Activated CD4-positive, CD25-positive, alpha-beta regulatory T cell treated with anti-CD3 and anti-CD28 coated beads, Interleukin-2, amount 50 U/mL, for 72 hours (primary cell): ENCODE measurements around the gene KCNQ5.
"Not testable (repeated sequence)": the region's sequence is repeated elsewhere in the genome, so short reads cannot be mapped to it uniquely, and the experiment has no call there.

Experiments used
- DNase-seq: peaks from one replicate; pipeline ENCODE4 v3.0.0; 2021

Gene KCNQ5

DNA sequence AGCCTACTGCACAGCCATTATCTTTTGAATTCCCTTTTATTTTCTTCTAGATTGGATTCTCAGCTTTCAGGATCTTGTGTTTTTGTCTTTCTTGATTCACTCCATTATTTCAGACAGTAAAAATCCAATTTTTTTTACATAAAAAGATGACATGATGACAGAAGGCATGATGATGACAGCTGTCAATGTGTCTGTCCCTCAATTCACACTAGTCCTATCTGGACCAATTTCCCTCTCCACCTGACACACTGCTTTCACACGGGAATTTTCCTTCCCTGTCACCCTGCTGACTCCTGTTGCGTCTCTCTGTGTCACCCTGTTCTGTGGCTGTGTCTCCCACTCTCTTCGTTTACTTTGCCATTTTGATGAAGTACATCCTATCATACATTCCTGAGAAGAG lies 529.9 kb downstream of the KCNQ5 start:
- no peak for DNase-seq

DNA sequence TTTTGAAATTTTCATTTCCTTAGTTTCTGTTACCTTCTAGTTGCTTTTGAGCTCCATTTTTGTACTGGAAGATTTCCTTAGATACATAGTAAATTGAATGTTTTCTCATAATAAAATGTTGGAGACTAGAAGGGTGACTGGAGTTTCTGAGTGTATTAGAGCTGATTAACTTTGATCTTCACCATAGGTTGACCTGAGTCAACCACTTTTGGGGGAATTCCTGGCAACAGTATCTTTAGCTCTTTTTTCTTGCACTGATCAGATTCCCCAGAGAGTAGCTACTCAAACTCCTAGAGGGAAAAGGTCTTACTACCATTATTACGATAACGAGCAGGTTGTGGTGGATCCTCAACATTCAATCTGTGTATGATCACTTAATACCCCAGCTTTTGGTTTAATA lies 530.7 kb downstream of the KCNQ5 start:
- DNase-seq: no peak

DNA sequence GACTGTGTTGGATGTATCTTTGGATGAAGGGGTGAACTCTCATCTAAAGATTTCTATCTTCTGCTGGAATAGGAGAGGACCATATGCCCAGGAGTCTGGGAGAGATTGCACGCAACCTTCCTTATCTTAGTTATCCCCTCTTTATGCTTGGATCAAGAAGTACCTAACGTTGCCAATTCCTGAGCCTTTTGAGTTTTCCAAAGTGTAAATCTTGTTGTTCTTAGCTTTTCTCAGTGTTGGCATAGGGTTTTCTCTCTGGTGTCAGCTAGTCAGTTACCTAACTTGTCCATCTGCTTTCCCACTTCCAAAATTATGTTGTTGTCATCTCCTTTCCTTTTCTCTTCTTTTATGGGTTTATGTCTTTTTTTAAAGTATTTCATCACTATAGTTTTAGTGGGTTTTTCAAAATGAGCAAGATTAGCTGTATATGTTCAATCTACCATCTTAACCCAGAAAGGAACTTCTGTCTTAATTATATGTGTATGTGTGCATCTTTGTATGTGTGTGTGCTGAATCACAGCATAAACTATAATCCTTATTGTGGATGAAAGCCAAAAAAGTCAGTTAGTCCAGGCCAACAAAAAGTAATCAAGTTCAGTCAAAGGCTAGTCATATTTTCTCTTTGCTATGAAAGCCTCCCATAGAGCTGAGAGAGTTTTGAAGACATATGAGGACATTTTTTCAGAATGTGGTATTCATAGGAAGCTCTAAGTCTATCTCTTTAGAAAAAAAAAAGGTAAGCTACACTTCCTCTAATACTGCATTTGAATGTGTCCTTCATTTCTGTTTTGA lies 531.3 kb downstream of the KCNQ5 start:
- no peak for DNase-seq

GRCh38 chr6:73156793-73157767 lies 535.2 kb downstream of the KCNQ5 start:
- DNase-seq: no peak

- no peak for DNase-seq
These were observed 536.0 kb downstream of the KCNQ5 start for GRCh38 chr6:73157870-73158269.

DNA sequence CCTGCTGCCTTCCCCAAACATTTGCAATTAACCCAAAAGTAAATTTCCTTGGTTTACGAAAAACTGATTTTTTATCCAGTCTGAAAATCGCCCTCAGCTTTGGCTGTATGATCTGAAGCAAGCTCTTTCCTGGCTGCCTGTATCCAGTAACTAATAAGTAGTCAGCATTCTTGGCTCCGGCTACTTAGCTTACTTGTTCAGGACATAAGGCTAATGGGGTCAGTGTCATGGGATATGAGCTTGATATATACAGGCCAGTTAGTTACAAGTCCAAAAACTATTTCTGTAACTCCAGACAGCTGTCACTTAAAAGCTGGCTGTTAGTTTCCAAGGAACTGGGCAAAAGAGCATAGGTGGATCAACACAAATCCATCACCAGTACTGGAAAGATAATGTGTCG lies 547.2 kb downstream of the KCNQ5 start:
- DNase-seq: no peak

DNA sequence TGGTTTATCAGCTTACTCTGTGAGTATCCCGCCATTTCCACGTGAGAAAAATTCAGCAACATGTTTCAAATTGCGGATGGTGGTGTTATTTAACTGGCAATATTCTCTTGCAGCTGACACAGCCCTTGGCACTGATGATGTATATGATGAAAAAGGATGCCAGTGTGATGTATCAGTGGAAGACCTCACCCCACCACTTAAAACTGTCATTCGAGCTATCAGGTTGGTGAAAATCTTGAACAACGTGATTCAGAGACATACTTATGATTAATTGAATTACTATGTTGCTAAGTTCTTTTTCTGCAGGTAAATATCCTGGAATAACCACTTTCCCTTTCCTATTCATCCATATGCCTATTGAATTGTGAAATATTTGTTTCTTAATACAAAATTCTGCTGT lies 547.8 kb downstream of the KCNQ5 start:
- DNase-seq: no peak

DNA sequence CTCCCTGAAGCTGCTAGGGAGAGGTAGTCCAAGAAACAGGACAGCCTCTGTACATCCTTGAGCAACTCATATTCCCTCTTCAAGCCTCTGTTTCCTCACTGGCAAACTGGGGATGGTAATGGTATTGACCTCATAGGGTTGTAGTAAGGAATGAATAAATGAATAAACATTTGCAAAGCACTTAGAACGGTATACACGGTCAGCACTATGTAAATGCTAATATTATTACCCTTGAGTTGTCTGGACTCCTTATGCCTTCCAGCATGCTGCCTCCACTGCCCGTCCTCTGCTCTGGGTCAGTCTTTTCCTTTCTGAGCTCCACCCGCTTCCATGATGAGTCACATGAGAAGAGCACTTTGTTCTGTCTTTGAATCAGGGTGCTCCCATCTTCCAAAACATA lies 552.8 kb downstream of the KCNQ5 start:
- no peak for DNase-seq

- DNase-seq: no peak
These were observed 554.2 kb downstream of the KCNQ5 start for GRCh38 chr6:73176057-73176456.

DNA sequence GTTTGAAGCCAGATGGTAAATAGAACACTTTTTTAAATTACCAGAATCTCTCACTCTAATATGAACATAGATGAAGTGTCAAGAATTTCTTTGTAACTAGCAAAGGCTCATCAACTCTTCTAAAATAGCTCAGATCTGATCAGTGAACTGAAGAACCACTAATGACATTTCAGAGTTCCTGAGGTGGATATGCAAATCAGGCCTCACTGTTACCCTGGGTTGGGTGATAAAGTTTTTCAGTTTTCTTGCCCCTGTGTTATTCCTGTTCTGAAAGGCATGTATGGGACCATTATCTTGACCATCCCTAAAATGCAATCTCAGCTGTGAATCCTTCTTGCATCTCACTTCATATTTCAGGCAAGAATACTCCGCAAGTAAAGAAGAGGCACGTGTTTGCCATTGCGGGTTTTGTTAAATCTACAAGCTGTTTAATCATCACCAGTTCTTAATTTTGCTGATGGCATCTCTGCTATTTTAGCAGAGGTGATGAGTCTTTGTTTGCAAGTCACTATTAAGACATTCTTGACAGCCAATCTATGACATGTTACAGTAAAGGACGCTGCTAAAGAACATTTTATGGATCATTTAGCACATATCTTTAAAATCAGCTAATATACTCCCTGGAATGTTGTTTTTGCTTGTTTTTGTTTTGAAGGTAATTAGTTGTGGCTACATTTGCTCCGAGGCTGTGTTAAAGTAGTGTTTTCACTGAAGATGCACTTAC lies 555.5 kb downstream of the KCNQ5 start:
- no peak for DNase-seq

GRCh38 chr6:73180076-73180738 lies 558.3 kb downstream of the KCNQ5 start:
- no peak for DNase-seq

DNA sequence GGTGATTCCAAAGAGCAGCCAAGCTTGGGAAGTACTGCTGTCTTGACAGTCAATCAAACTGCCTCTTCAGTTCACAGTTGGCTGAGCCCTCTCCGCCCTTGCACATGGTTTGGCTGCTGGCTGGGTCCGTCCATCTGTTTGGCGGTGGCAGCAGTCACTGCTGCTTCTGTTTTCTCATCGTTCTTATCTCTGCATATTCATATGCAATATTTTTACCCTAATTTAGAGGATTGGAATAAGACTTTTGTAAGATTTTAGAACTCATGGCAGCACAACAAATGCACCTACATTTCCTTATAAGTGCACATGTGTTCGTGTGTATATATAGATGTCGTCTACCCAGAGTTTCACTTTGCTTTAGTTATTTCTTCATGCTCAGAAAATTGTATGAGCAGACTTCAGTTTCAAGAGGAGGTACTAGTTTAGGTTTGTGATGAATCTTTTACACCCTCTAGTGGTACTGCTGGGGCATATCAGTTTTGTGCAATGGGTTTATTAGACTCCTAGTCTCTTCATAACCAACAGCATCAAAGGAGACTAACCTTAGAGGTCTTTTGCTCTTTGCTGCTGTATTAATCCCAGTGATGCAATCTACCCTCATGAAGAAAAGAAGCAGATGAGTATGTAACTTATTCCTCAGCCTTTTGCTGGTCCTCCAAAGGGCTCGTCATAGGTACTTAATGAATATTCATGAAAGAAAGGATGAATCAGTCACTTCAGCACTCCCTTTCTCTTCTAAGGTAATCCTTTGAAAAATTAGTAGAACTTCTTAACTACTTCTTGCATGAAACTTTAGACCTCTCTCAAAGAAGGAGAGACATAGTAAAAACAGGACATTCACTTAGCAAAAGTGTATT lies 559.1 kb downstream of the KCNQ5 start:
- no peak for DNase-seq

DNA sequence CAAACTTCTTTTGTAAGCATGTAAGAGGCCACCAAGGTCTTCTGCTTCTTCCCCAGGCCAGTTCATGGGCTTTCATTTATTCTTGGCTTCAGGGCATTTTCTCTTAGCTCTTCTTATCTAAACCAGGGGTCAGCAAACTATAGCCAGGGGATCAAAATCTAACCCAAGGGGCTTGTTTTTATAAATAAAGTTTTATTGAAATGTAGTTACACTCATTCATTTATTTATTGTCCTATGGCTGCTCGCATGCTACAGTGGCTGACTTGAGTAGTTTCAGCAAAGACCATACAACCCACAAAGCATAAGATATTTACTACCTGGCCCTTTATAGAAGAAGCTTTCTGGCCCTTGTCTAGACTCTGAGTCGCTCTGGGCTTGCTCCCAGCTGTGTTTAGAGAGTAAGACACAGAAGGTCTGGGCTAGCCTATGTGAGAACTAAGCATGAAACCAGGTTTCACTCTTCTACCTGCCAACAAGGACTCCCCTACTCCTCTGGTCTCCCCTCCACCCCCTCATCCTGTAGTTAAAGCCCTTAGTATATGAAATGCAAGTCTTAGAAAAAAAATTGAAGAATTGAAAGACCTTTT lies 560.2 kb downstream of the KCNQ5 start:
- DNase-seq: no peak

DNA sequence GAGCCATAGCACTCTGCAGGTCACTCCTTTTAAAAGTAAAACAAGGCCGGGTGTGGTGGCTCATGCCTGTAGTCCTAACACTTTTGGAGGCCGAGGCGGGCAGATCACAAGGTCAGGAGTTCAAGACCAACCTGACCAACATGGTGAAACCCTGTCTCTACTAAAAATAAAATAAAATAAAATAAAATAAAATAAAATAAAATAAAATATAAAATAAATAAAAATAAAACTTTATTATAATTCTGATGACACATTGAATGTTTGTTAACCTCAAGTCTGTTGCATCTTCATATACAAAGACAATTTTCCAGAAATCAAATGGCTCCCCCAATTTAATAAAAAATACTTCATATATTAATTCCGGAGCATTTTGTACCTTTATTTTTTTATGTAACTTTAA lies 571.4 kb downstream of the KCNQ5 start:
- not testable (repeated sequence) for DNase-seq

DNA sequence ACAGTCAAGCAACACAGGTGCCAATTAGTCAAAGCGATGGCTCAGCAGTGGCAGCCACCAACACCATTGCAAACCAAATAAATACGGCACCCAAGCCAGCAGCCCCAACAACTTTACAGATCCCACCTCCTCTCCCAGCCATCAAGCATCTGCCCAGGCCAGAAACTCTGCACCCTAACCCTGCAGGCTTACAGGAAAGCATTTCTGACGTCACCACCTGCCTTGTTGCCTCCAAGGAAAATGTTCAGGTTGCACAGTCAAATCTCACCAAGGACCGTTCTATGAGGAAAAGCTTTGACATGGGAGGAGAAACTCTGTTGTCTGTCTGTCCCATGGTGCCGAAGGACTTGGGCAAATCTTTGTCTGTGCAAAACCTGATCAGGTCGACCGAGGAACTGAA lies 572.9 kb downstream of the KCNQ5 start:
- no peak for DNase-seq

DNA sequence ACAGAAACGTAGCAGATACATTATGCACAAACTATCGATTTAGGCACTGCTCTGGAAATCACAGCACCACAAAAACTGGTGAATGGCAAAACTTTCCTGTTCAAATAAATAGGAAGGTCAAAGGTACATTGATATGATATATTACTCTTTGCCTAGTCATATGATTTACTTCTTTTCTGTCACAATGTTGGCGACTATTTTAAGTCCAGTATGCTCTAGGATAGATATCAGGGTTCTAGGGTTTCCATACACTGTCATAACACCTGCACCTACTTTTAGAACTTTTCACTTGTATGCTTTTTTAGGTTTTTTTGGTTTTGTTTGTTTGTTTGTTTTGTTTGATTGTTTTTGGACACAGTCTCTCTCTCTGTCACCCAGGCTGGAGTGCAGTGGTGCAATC lies 578.4 kb downstream of the KCNQ5 start:
- no peak for DNase-seq

DNA sequence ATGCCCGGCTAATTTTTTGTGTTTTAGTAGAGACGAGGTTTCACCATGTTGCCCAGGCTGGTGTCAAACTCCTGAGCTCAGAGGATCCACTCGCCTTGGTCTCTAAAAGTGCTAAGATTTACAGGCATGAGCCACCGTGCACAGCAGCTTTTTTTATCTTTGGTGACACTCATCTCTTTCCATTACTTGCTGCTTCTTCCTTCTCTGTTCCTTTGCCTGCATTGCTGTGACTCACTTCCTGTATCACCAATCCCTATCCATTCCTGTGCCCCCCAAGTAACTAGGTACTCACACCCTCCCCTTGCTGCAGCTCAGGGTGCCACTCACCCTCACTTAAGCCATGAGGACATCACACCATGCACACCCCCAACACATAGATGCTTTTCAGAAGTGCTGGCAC lies 578.9 kb downstream of the KCNQ5 start:
- DNase-seq: no peak

- DNase-seq: no peak
These were observed 581.2 kb downstream of the KCNQ5 start for GRCh38 chr6:73203098-73203497.

GRCh38 chr6:73204252-73204651 lies 582.4 kb downstream of the KCNQ5 start:
- no peak for DNase-seq

DNA sequence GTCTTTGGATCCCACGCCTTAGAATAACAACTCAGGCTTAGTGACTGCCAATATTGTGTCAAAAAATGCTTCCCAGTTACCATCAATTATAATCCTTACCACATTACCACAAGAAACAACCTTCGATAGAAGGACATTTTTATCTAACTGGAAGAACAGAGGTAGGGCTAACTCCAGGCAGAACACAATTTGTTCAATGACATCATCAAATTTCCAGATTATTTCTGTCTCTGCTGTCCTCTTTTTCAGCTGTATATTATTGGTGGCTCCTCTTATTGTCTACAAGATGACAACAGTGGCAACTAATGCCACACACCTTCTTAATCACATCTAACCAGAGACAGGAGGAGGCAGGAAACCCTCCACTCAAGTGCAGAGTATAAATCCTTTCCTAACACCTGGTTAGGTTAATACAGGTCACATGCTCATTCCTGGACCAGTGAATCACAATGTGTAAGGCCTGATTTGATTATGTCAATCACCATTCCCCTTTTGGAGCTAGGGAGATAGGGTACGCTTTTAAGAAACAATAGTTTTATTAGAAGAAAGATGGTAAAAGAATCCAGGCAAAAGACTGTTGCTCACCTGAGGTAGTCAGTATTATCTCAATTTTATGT lies 585.5 kb downstream of the KCNQ5 start:
- no peak for DNase-seq

GRCh38 chr6:73209117-73209516 lies 587.3 kb downstream of the KCNQ5 start:
- DNase-seq: no peak
